HG03520 (cell line): ENCODE measurements around the gene PRKAG3.
"Not testable (repeated sequence)": the region's sequence is repeated elsewhere in the genome, so short reads cannot be mapped to it uniquely, and the experiment has no call there.

ENCODE experiments used
- ATAC-seq: cut with Tn5 transposase; IDR thresholded peaks from one replicate; pipeline ENCODE4 v1.9.1; 2021; ENCODE audit warnings: mild to moderate bottlenecking, moderate library complexity; ENCODE audit not compliant: unreplicated experiment

The PRKAG3 gene

GRCh38 chr2:218863021-218863520 lies 31.5 kb upstream of the PRKAG3 start:
- ATAC-seq = no peak

GRCh38 chr2:218861645-218862318 lies 30.2 kb upstream of the PRKAG3 start:
- ATAC-seq = no peak

GRCh38 chr2:218860950-218861381 lies 29.4 kb upstream of the PRKAG3 start:
- no peak for ATAC-seq

- ATAC-seq = no peak
These were observed 28.6 kb upstream of the PRKAG3 start for GRCh38 chr2:218859988-218860831.

- no peak for ATAC-seq
These were observed 28.0 kb upstream of the PRKAG3 start, which contains the start of gene WNT6 for GRCh38 chr2:218859556-218859987. Gene WNT6 (plus strand): TSS chr2:218859805. CDS start chr2:218860038, 233 bp downstream.

- ATAC-seq = no peak
These were observed 27.3 kb upstream of the PRKAG3 start for GRCh38 chr2:218858671-218859555.

GRCh38 chr2:218858138-218858445 lies 26.5 kb upstream of the PRKAG3 start:
- no peak for ATAC-seq

GRCh38 chr2:218857371-218858137 lies 26.0 kb upstream of the PRKAG3 start:
- ATAC-seq = no peak

GRCh38 chr2:218856896-218857243 lies 25.3 kb upstream of the PRKAG3 start:
- no peak for ATAC-seq

- no peak for ATAC-seq
These were observed 24.7 kb upstream of the PRKAG3 start for GRCh38 chr2:218856167-218856895.

- no peak for ATAC-seq
These were observed 23.9 kb upstream of the PRKAG3 start for GRCh38 chr2:218855305-218856166.

- ATAC-seq = no peak
These were observed 23.3 kb upstream of the PRKAG3 start for GRCh38 chr2:218854860-218855259.

- no peak for ATAC-seq
These were observed 22.2 kb upstream of the PRKAG3 start for GRCh38 chr2:218853766-218854165.

- ATAC-seq = no peak
These were observed 21.5 kb upstream of the PRKAG3 start for GRCh38 chr2:218852911-218853667.

GRCh38 chr2:218851286-218851685 lies 19.7 kb upstream of the PRKAG3 start:
- no peak for ATAC-seq

- no peak for ATAC-seq
These were observed 19.2 kb upstream of the PRKAG3 start for GRCh38 chr2:218850796-218851195.

GRCh38 chr2:218849721-218850120 lies 18.1 kb upstream of the PRKAG3 start:
- ATAC-seq = no peak

- ATAC-seq = not testable (repeated sequence)
These were observed 15.4 kb upstream of the PRKAG3 start for GRCh38 chr2:218846963-218847362.
